H1 (cell line): ENCODE measurements around the gene ZNF860.
"Not testable (repeated sequence)": the region's sequence is repeated elsewhere in the genome, so short reads cannot be mapped to it uniquely, and the experiment has no call there.

ENCODE experiments used
- RAD21 ChIP-seq, 2 experiments: IDR thresholded peaks in 1 of 2; conservative IDR thresholded peaks in 1 of 2; 2 replicates each; pipeline ENCODE4 v1.6.1; 2011; ENCODE audit warnings: low read depth in 2 of 2, low read length in 2 of 2, improper control_type of control experiment in 1 of 2, inconsistent platforms in 1 of 2, mild to moderate bottlenecking in 1 of 2, moderate library complexity in 1 of 2
- TAF1 ChIP-seq: IDR thresholded peaks from 2 replicates; pipeline ENCODE4 v1.6.1; 2011; ENCODE audit warnings: mild to moderate bottlenecking, low read depth, low read length
- TF ChIP-seq, protein P1 (sequence below), 3 experiments: IDR thresholded peaks; 1 replicate in 2 of 3; 2 replicates in 1 of 3; pipeline versions ENCODE4 v1.5.1 to v1.6.1; 2011; ENCODE audit warnings: low read length in 3 of 3, mild to moderate bottlenecking in 3 of 3, inconsistent platforms in 2 of 3, low read depth in 1 of 3, moderate library complexity in 1 of 3; ENCODE audit not compliant: insufficient read depth in 1 of 3; ENCODE audit errors: control extremely low read depth in 1 of 3
- TF ChIP-seq, protein P2 (sequence below): IDR thresholded peaks from 2 replicates; pipeline ENCODE4 v1.6.1; 2012; ENCODE audit warnings: low read length, inconsistent platforms

DNA sequence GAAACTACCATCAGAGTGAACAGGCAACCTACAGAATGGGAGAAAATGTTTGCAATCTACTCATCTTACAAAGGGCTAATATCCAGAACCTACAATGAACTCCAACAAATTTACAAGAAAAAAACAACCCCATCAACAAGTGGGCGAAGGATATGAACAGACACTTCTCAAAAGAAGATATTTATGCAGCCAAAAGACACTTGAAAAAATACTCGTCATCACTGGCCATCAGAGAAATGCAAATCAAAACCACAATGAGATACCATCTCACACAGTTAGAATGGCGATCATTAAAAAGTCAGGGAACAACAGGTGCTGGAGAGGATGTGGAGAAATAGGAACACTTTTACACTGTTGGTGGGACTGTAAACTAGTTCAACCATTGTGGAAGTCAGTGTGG, 34.1 kb downstream of the ZNF860 start:
- TF ChIP-seq TAF1; RAD21 (IDR thresholded peaks at IDR 0.05 in 1 of 2, conservative IDR thresholded peaks at IDR 0.05 in 1 of 2; ENCODE audit: low read depth in 2 of 2, low read length in 2 of 2): not testable (repeated sequence)
- TF ChIP-seq, protein P1, sequence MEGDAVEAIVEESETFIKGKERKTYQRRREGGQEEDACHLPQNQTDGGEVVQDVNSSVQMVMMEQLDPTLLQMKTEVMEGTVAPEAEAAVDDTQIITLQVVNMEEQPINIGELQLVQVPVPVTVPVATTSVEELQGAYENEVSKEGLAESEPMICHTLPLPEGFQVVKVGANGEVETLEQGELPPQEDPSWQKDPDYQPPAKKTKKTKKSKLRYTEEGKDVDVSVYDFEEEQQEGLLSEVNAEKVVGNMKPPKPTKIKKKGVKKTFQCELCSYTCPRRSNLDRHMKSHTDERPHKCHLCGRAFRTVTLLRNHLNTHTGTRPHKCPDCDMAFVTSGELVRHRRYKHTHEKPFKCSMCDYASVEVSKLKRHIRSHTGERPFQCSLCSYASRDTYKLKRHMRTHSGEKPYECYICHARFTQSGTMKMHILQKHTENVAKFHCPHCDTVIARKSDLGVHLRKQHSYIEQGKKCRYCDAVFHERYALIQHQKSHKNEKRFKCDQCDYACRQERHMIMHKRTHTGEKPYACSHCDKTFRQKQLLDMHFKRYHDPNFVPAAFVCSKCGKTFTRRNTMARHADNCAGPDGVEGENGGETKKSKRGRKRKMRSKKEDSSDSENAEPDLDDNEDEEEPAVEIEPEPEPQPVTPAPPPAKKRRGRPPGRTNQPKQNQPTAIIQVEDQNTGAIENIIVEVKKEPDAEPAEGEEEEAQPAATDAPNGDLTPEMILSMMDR (IDR thresholded peaks at IDR 0.05; ENCODE audit: control extremely low read depth in 1 of 3, insufficient read depth in 1 of 3, low read depth in 1 of 3, low read length in 3 of 3): not testable (repeated sequence)
- TF ChIP-seq, protein P2, sequence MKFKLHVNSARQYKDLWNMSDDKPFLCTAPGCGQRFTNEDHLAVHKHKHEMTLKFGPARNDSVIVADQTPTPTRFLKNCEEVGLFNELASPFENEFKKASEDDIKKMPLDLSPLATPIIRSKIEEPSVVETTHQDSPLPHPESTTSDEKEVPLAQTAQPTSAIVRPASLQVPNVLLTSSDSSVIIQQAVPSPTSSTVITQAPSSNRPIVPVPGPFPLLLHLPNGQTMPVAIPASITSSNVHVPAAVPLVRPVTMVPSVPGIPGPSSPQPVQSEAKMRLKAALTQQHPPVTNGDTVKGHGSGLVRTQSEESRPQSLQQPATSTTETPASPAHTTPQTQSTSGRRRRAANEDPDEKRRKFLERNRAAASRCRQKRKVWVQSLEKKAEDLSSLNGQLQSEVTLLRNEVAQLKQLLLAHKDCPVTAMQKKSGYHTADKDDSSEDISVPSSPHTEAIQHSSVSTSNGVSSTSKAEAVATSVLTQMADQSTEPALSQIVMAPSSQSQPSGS: not testable (repeated sequence)
